HG03521 (cell line): Measurements from ENCODE around the gene ROBO3.

ENCODE experiments used
- ATAC-seq: cut with Tn5 transposase; IDR thresholded peaks from one replicate; pipeline ENCODE4 v1.9.1; 2021; ENCODE audit warnings: mild to moderate bottlenecking, moderate library complexity; ENCODE audit not compliant: unreplicated experiment

The ROBO3 gene

DNA sequence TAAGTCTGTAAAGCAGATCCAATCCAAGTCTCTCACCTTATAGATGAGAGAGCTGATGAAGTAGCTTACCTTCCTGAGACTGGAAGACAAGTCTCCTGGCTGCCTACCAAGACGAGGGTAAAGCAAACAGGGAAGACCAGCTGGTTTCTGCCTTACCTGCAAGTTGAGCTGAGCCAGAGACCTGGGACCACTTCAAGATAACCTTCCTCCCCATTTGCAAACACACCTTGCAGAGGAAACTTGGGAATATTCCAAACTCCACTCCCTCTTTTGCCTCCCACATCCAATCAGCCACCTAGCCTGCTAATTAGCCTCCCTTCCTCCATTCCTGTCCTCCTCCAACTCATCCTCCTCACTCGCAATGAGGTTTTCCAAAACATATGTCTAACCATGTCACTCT, 23.4 kb upstream of the ROBO3 start:
- no peak for ATAC-seq

GRCh38 chr11:124842305-124842704, 22.9 kb upstream of the ROBO3 start:
- ATAC-seq, result no peak

GRCh38 chr11:124843616-124843910, 21.7 kb upstream of the ROBO3 start:
- ATAC-seq, result no peak

GRCh38 chr11:124844664-124845079, 20.6 kb upstream of the ROBO3 start:
- ATAC-seq, result no peak

DNA sequence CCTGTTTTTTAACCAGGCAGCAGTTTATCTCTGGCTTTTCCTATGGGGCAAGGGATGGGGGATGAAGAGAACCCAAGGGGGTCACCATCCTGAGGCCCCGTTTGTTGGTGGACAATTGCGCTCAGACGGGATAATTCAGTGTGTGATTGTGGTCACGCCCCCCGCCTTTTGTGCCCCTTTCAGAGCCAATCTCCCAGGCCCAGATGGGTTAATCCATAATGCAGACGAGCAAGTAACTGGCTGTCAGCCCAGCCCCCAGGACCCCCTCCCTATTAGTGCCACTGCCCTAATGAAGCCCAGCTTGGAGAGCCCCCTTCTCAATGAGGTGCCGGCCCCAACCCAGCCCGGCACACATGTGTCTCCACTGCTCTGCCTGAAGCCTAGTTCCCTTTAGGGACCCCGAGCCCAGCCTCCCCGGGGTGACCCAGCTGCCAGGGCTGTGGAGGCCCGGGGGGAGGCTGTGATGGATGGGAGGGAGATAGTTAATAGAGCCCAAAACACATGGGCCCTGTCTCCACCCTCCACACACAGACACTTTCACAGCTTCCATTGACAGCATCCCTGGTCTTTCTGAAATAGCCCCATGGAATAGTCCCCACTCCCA, 19.1 kb upstream of the ROBO3 start:
- no peak for ATAC-seq

GRCh38 chr11:124859171-124859570, 6.1 kb upstream of the ROBO3 start:
- ATAC-seq, result no peak

GRCh38 chr11:124861670-124862069, 3.6 kb upstream of the ROBO3 start:
- ATAC-seq, result no peak

DNA sequence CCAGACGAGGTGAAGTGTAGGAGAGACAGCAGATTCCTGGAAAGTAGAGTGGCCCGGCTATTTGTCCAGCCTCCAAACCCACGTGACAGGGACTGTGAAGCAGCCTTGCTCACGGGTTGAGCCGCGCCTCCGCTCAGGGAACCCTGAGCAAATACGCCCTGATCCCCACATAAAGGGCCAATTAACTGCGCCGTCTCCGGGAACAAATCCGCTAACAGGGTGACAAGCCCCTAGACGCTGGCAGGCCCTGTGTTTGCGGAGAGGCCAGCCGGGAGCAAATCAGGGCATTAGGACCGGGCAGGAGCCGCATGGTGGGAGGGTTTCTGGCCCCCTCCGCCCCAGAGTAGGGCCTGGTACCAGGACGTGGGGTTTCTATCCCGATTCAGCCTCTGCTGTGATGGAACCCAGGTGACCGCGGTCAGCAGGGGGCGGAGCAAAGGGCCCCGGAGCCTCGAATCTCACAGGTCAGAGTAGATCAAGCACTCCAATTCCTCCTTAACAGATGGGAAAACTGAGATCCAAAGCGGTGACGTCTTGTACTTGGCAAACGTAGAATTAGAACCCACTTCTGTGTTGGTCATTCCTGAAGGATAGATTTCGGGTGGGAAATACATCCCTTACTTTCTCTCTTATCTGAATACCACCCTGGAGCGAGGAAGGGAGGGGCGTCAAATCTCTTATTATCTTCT, 2.0 kb upstream of the ROBO3 start:
- no peak for ATAC-seq

DNA sequence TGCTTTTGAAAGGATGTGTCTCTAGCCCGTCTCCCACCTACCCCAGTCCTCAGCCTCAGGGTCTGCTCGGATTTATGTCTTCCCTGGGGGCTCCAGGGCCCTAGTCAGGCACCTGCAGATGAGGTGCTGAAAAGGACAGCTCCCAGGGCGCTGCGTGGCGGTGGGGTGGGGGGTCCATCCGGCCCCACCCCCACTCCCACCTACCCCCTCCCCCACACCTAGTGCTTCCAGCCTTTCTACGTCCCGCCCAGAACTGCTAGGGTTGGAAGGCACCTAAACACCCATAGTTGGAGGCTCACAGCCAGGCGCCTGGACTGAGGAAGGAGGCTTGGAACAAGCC, 1.4 kb upstream of the ROBO3 start:
- ATAC-seq, result no peak

DNA sequence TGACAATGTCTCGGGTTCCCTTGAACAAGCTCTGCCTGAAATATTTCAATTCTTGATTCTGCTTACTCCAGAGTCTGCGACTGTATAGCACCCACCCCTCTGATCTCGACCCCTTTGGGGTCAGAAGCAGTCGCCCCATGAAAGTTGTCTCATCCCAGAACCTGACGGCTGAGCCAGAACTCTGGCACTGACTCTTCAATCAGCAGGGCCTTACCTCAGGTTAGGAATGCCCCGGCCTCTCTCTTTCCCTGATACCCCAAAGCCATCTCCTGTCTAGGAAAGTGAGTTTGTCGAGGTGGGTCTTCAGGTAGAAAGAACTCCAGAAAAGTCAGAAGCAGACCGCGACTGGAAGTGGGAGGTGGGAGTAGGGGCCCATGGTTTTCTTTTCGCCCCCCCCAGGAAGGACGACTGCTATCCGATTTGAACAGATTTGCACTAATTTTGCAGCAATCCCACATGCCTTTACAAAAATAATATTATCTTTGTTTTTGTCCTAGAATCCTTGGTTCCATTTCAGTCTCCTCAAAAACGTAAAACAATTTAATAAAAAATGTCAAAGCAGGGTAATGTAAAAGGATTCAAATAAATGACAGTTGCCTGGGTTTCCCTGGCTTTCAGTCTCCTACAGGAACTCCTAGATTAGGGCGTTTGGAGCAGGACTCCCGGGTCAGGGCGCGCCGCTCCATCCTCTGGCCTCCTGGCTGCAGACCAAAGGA, 898 bp upstream of the ROBO3 start:
- no peak for ATAC-seq

DNA sequence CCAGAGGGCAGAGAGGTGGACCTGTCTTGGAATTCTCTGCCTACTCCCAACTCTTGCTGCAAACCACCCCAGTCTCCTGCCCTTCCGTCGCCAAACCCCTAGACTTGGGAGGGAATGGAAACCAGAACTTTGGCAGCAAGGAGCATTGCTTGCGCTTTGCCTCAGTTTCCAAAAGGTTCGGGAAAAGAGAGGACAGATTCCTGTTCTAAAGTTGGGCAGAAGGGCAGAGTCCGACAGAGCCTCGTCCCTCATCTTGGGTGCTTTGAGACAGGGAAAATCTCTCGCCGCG, 396 bp upstream of the ROBO3 start:
- ATAC-seq, result no peak

- ATAC-seq, result peak; percentile 42
Measured at GRCh38 chr11:124865902-124866851, 945 bp downstream of the ROBO3 start.

DNA sequence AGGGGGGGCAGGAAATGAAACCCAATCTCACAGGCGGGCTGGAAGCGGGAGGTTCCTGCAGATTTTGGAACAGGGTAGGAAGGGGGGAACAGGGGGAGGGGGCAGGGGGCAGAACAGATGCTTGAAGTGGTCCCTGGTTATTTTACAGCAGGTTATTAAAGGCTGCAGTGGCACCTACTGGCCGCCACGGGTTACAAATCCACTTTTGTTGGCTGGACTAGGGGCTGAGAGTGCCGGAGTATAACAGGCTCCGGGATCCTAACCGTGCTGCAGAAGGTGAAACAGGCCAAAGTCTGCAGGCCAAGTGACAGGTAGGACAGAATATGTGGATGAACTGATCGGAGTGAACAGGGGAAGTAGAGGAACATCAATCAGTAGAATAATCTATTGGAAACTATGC, 2.5 kb downstream of the ROBO3 start:
- ATAC-seq, result no peak

DNA sequence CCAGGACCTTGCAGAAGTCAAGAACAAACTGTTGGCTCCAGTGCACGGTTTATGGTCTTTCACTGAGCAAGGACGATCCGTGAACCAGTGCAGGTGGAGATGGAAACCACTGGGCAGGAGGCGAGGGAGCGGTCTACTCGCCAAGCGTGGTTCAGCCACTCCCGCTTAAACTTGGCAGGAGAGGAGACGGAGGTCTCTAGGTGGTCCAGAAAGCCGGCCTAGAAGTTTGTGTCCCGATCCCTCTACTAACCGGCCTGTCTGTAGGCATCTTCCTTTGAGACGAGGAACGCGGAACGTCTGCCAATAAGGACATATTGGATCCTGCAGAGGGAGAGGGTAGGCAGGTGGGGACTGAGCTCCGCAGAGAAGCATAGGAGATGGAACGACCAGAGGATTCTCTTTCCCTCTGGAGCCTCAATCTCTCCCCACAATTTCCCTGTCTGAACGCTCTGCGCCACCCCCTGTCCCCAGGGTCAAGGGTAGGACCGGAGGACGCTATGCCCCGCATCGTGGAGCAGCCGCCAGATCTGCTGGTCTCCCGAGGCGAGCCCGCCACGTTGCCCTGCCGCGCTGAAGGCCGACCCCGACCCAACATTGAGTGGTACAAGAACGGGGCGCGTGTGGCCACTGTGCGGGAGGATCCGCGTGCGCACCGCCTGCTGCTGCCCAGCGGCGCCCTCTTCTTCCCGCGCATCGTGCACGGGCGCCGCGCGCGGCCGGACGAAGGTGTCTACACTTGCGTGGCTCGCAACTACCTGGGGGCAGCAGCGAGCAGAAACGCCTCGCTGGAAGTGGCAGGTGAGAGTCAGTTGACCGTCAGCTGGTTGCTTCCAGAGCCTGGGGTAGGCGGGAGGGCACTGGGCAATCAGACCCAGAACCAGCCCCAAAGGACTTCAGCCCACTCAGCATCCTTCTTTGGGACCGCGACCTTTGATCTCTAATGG, 3.4 kb downstream of the ROBO3 start:
- no peak for ATAC-seq

DNA sequence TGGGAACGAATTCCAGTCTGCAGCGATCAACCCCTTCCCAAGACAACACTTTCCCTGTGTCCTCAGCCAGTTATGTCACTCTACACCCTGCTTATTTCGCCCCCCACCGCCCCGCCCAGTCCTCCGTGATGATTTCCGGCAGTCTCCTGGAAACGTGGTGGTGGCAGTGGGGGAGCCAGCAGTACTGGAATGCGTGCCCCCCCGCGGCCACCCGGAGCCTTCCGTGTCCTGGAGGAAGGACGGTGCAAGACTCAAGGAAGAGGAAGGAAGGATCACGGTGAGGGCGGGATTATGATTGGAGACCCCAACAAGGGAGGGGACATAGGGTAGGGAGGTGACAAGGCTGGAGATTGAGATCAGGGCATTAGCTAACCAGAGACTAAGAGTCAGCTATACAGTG, 4.1 kb downstream of the ROBO3 start:
- ATAC-seq, result no peak

DNA sequence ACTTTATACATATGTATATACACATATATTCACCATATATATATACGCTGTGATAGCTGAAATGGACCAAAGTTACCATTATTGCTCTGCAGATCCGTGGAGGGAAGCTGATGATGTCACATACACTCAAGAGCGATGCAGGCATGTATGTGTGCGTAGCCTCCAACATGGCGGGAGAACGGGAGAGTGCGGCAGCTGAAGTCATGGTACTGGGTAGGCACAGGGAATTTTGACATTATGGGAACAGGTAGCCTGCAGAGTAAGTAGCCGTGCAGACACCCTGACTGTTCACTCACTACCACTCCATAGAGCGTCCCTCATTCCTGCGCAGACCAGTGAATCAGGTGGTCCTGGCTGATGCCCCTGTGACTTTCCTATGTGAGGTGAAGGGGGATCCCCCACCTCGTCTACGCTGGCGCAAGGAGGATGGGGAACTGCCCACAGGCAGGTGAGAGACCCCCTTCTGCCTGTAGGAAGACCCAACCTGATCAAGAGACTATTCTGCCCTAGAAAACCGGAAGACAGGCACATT, 4.7 kb downstream of the ROBO3 start:
- no peak for ATAC-seq

- no peak for ATAC-seq
Measured at GRCh38 chr11:124870430-124870829, 5.2 kb downstream of the ROBO3 start.

DNA sequence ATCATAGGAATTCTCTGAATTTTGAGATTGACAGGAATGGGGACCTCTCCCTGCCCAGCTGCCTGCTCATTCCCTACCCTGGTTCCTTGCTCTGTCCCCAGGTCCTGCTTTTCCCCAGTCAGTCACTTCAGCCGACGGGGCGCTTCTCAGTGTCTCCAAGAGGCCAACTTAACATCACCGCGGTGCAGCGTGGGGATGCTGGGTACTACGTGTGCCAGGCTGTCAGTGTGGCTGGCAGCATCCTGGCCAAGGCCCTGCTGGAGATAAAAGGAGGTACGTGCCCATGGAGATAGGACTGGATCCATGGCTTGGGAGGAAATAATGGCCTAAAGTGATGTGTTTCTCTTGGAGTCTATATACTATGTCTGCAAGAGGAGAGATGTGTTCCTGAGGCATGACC, 7.0 kb downstream of the ROBO3 start:
- no peak for ATAC-seq

DNA sequence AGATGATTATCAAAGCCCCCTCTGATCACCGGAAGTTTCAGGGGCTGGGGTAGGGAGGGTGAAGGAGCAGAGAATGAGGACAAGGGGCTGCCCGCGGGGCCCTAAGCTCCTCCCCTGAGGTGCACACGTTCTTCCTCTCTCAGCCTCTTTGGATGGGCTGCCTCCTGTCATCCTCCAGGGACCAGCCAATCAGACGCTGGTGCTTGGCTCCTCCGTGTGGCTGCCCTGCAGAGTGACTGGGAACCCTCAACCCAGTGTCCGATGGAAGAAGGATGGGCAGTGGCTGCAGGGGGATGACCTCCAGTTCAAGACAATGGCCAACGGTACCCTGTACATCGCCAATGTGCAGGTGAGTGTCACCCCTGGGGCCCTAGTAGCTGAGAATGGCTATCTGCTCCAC, 7.5 kb downstream of the ROBO3 start:
- ATAC-seq, result no peak

GRCh38 chr11:124873951-124874350, 8.7 kb downstream of the ROBO3 start:
- no peak for ATAC-seq
